ENCODE data around the gene MIA2. TPM values are rescaled to one million over a fixed set of nuclear protein-coding genes. Genes with fewer than 3 reads are reported as not detected.
"Not testable (repeated sequence)": the region's sequence is repeated elsewhere in the genome, so short reads cannot be mapped to it uniquely, and the experiment has no call there.

The MIA2 gene
- total and polyA plus RNA-seq, 9 donors: 13.3 to 22.9 (median 16.8) TPM

DNA sequence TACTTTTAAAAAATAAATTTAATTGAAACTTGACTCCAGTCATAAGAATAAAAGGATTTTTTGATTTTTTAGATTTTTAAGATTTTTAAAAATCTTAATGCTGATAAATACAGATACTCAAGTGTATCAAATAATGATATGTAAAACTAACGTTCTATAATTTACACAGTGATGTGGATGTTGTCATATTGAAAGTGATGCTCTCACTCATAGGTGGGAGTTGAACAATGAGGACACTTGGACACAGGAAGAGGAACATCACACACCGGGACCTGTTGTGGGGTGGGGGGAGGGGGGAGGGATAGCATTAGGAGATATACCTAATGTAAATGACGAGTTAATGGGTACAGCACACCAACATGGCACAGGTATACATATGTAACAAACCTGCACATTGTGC lies 66.7 kb downstream of the MIA2 start:
- WGBS (ENCODE audit: insufficient coverage): no CpG with 5 or more reads among the region's 3 CpGs
- not testable (repeated sequence) for H3K4me1 ChIP-seq (ENCODE audit: control insufficient read depth, insufficient read depth, low read length); H3K9me3 ChIP-seq (replicated peaks; ENCODE audit: control insufficient read depth, low read depth, low read length); DNase-seq; H3K27me3 ChIP-seq (ENCODE audit: control insufficient read depth, insufficient read depth, low read length); H3K27ac ChIP-seq (ENCODE audit: low read length); H3K36me3 ChIP-seq (ENCODE audit: control insufficient read depth, insufficient read depth, low read length); H3K4me3 ChIP-seq (ENCODE audit: low read length)

DNA sequence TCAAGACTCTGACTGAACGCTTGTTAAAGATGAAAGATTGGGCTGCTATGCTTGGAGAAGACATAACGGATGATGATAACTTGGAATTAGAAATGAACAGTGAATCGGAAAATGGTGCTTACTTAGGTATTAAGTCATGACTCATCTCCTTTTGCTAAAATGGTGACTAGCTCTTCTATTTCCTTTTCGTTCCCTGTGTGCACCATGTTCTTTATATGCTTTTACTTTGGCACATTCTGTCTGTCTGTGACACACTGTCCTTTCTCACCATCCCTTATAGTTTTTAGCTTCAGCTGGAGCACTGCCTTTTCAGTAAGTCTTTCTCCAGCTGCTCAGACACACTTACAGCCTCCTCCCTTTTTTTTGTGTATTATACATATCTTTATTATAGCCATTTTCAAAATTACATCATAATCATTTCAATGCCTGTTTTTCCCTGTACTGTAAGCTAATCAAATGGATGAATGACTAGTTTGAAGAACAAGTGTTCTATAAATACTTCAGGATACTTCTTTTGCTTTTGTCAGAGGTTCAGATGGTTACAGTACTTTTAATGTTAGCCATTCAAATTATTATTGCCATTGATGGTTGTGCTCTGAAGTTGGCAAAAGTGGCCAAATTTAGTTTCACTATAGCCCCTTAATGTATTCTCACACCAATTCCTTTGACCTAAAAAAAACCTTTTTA lies 68.6 kb downstream of the MIA2 start:
- Histone ChIP-seq H3K36me3 (ENCODE audit: control insufficient read depth, insufficient read depth, low read length) (peaks cover 4% of the 10 kb centered on the region), H3K27ac (ENCODE audit: low read length) (no peak overlapping the region), H3K27me3 (ENCODE audit: control insufficient read depth, insufficient read depth, low read length) (no peaks in the 10 kb centered on the region), H3K9me3 (replicated peaks; ENCODE audit: control insufficient read depth, low read depth, low read length) (no peaks in the 10 kb centered on the region), H3K4me1 (ENCODE audit: control insufficient read depth, insufficient read depth, low read length) (no peaks in the 10 kb centered on the region), H3K4me3 (ENCODE audit: low read length) (no peak overlapping the region)
- WGBS (ENCODE audit: insufficient coverage): no CpG with 5 or more reads among the region's 4 CpGs
- DNase-seq: no peak

- Histone ChIP-seq H3K4me3 (ENCODE audit: low read length) (no peak overlapping the region), H3K27ac (ENCODE audit: low read length) (no peak overlapping the region), H3K36me3 (ENCODE audit: control insufficient read depth, insufficient read depth, low read length) (no peaks in the 10 kb centered on the region), H3K9me3 (replicated peaks; ENCODE audit: control insufficient read depth, low read depth, low read length) (no peaks in the 10 kb centered on the region), H3K4me1 (ENCODE audit: control insufficient read depth, insufficient read depth, low read length) (no peaks in the 10 kb centered on the region), H3K27me3 (ENCODE audit: control insufficient read depth, insufficient read depth, low read length) (no peaks in the 10 kb centered on the region)
- no peak for DNase-seq
- no CpG with 5 or more reads among the region's 1 CpG for WGBS (ENCODE audit: insufficient coverage)
These were observed 69.4 kb downstream of the MIA2 start for GRCh38 chr14:39303115-39303514.

DNA sequence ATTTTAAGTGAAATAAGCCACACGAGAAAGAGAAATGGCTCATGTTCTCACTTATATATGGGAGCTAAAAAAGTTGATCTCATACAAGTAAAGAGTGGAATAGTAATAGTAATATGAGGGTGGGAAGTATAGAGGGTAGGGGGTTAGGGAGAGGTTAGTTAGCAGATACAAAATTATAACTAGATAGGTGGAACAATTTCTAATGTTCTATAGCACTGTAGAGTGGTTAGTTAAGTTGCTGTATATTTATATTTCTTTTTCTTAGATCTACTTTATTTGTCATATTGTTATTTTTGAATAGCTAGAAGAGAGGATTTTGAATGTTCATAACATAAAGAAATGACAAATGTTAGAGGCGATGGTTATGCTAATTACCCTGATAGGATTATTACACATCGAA lies 74.1 kb downstream of the MIA2 start:
- Histone ChIP-seq H3K27me3 (ENCODE audit: control insufficient read depth, insufficient read depth, low read length) (no peaks in the 10 kb centered on the region), H3K9me3 (replicated peaks; ENCODE audit: control insufficient read depth, low read depth, low read length) (no peaks in the 10 kb centered on the region), H3K36me3 (ENCODE audit: control insufficient read depth, insufficient read depth, low read length) (peaks cover 2% of the 10 kb centered on the region), H3K27ac (ENCODE audit: low read length) (no peak overlapping the region), H3K4me1 (ENCODE audit: control insufficient read depth, insufficient read depth, low read length) (no peaks in the 10 kb centered on the region), H3K4me3 (ENCODE audit: low read length) (no peak overlapping the region)
- DNase-seq: no peak
- WGBS (ENCODE audit: insufficient coverage): no CpG with 5 or more reads among the region's 3 CpGs

GRCh38 chr14:39310051-39310450 lies 76.3 kb downstream of the MIA2 start:
- H3K4me1 ChIP-seq (ENCODE audit: control insufficient read depth, insufficient read depth, low read length): no peaks in the 10 kb centered on the region
- no peak overlapping the region for H3K4me3 ChIP-seq (ENCODE audit: low read length)
- peaks cover 2% of the 10 kb centered on the region for H3K36me3 ChIP-seq (ENCODE audit: control insufficient read depth, insufficient read depth, low read length)
- no peaks in the 10 kb centered on the region for H3K27me3 ChIP-seq (ENCODE audit: control insufficient read depth, insufficient read depth, low read length)
- DNase-seq: no peak
- H3K9me3 ChIP-seq (replicated peaks; ENCODE audit: control insufficient read depth, low read depth, low read length): no peaks in the 10 kb centered on the region
- no peak overlapping the region for H3K27ac ChIP-seq (ENCODE audit: low read length)

DNA sequence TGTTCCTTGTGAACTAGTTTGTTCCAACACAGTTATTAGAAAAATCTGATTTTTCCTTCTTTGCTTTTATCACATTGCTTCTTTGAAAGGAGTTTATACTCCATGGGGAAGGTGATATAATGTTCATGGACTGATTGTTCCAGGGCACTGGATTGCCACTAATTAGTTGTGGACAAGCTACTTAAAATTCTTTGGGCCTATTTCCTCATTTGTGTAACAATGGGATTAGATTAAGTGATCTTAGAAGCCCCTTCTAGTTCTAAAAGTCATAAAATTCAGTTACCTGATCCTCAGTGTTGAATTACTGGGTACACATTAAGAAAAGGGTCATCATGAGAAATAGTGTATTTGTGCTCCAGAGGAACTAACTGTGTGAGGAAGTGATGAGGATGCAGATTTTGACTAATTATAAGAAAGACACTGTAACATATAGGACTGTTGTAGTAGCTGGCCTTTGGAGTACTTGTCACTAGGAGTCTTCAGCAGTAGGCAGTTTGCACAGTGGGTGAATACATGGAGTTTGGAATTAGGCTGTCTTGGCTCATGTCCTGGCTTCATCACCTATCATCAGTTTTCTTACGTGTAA lies 82.2 kb downstream of the MIA2 start:
- no peaks in the 10 kb centered on the region for H3K4me1 ChIP-seq (ENCODE audit: control insufficient read depth, insufficient read depth, low read length)
- H3K9me3 ChIP-seq (replicated peaks; ENCODE audit: control insufficient read depth, low read depth, low read length): no peaks in the 10 kb centered on the region
- H3K36me3 ChIP-seq (ENCODE audit: control insufficient read depth, insufficient read depth, low read length): peaks cover 4% of the 10 kb centered on the region
- H3K4me3 ChIP-seq (ENCODE audit: low read length): no peak overlapping the region
- no CpG with 5 or more reads among the region's 1 CpG for WGBS (ENCODE audit: insufficient coverage)
- no peak overlapping the region for H3K27ac ChIP-seq (ENCODE audit: low read length)
- no peaks in the 10 kb centered on the region for H3K27me3 ChIP-seq (ENCODE audit: control insufficient read depth, insufficient read depth, low read length)
- no peak for DNase-seq

DNA sequence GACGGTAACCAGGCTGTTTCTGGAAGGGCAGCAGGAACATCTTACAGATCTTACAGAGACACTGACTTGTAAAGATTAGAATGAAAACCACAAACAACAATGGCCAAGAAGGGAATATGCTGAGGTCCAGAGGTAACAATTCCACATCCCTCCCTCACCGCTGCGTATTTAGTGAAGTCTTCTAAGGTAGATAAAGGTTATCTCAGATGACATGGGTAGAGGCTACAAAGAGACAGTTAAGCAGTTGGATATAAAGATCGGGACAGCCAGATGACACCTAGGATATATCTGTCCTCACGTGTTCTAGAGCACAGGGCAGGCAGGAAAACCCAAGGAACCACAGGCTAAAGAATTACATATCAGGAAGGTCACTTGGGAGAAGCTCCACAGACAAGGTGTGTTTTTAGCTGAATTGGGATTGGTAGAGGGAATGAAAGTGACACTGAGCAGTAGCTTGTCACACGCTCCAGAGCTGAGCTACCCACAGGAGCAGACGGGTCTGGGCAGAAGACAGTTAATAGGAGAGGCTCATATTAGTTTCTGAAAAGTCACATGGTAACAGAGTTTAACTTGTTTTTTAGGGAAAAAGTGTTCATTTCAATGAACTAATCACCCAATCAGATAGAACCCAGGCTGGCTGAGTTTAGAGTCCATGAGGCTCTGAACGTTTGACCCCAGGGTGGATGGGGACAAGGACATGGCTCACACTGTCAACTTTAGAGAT lies 83.3 kb downstream of the MIA2 start:
- 85% methylated on average over 2 of the region's 8 CpGs for WGBS (ENCODE audit: insufficient coverage)
- Histone ChIP-seq H3K4me1 (ENCODE audit: control insufficient read depth, insufficient read depth, low read length) (no peaks in the 10 kb centered on the region), H3K9me3 (replicated peaks; ENCODE audit: control insufficient read depth, low read depth, low read length) (no peaks in the 10 kb centered on the region), H3K27ac (ENCODE audit: low read length) (no peak overlapping the region), H3K36me3 (ENCODE audit: control insufficient read depth, insufficient read depth, low read length) (peaks cover 3% of the 10 kb centered on the region), H3K27me3 (ENCODE audit: control insufficient read depth, insufficient read depth, low read length) (no peaks in the 10 kb centered on the region), H3K4me3 (ENCODE audit: low read length) (no peak overlapping the region)
- no peak for DNase-seq

GRCh38 chr14:39318574-39318973 lies 84.9 kb downstream of the MIA2 start:
- H3K36me3 ChIP-seq (ENCODE audit: control insufficient read depth, insufficient read depth, low read length): peaks cover 7% of the 10 kb centered on the region
- WGBS (ENCODE audit: insufficient coverage): no CpG with 5 or more reads among the region's 2 CpGs

DNA sequence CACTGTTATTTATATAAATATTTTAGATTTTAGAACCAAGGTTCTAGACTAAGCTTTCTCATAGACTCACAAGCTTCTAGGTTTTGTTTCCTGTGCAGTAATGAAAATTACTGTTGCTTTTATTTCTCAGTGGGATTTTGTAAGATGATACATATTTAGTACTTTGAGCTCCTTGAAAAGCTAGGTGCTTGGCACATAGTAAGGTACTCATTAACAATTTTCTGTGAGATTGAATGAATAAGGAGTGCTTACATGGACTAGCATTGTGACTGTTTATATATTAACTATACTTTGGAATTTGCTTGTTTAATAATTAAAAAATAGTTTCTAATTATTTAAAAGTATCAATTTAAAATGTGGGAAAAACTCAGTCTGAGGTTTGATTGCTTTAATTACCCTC lies 85.7 kb downstream of the MIA2 start:
- no peak overlapping the region for H3K4me3 ChIP-seq (ENCODE audit: low read length)
- peaks cover 7% of the 10 kb centered on the region for H3K36me3 ChIP-seq (ENCODE audit: control insufficient read depth, insufficient read depth, low read length)
- DNase-seq: no peak
- H3K4me1 ChIP-seq (ENCODE audit: control insufficient read depth, insufficient read depth, low read length): no peaks in the 10 kb centered on the region
- no peaks in the 10 kb centered on the region for H3K9me3 ChIP-seq (replicated peaks; ENCODE audit: control insufficient read depth, low read depth, low read length)
- H3K27me3 ChIP-seq (ENCODE audit: control insufficient read depth, insufficient read depth, low read length): no peaks in the 10 kb centered on the region
- no peak overlapping the region for H3K27ac ChIP-seq (ENCODE audit: low read length)

More at GRCh38 chr14:39318574-39318973, 84.9 kb downstream of the MIA2 start:
- Histone ChIP-seq H3K27ac (ENCODE audit: low read length) (no peak overlapping the region), H3K27me3 (ENCODE audit: control insufficient read depth, insufficient read depth, low read length) (no peaks in the 10 kb centered on the region), H3K4me3 (ENCODE audit: low read length) (no peak overlapping the region), H3K9me3 (replicated peaks; ENCODE audit: control insufficient read depth, low read depth, low read length) (no peaks in the 10 kb centered on the region), H3K4me1 (ENCODE audit: control insufficient read depth, insufficient read depth, low read length) (no peaks in the 10 kb centered on the region)
- no peak for DNase-seq

DNA sequence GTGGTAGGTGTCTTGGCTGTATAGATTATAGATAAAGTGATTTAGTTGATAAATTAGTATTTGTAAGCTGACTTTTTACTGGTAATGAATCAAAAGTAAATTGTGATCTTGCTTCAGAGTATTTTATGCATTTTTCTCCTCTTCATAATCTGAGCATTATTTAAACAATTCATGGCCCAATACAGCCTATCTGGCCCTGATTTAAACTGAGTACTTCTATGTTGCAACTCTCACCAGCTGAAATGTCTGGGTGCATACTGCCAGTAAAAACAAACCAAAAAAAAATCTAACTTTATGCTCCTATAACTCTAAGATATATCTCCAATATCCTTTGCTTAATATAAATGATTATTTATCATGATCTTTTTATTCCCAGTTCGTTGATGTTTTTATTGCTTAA lies 86.6 kb downstream of the MIA2 start:
- WGBS (ENCODE audit: insufficient coverage): no CpG with 5 or more reads among the region's 1 CpG
- H3K9me3 ChIP-seq (replicated peaks; ENCODE audit: control insufficient read depth, low read depth, low read length): no peaks in the 10 kb centered on the region
- H3K4me3 ChIP-seq (ENCODE audit: low read length): no peak overlapping the region
- H3K4me1 ChIP-seq (ENCODE audit: control insufficient read depth, insufficient read depth, low read length): no peaks in the 10 kb centered on the region
- DNase-seq: no peak
- no peaks in the 10 kb centered on the region for H3K27me3 ChIP-seq (ENCODE audit: control insufficient read depth, insufficient read depth, low read length)
- H3K27ac ChIP-seq (ENCODE audit: low read length): no peak overlapping the region
- peaks cover 7% of the 10 kb centered on the region for H3K36me3 ChIP-seq (ENCODE audit: control insufficient read depth, insufficient read depth, low read length)

Data from muscle of leg (tissue), 11 donors.